GM21825 (cell line): Measurements from ENCODE around the gene BLM.
"Not testable (repeated sequence)": the region's sequence is repeated elsewhere in the genome, so short reads cannot be mapped to it uniquely, and the experiment has no call there.

Source experiments
- ATAC-seq: cut with Tn5 transposase; IDR thresholded peaks from one replicate; pipeline ENCODE4 v1.9.1; 2021; ENCODE audit warnings: mild to moderate bottlenecking, moderate library complexity; ENCODE audit not compliant: unreplicated experiment

BLM gene

GRCh38 chr15:90818251-90819210 is 101.4 kb downstream of the BLM start:
- peak; percentile 66 for ATAC-seq

- no peak for ATAC-seq
Measured at GRCh38 chr15:90819390-90819789, 102.2 kb downstream of the BLM start.

- ATAC-seq: no peak
Measured at GRCh38 chr15:90819850-90820249, 102.7 kb downstream of the BLM start.

GRCh38 chr15:90820481-90820880 is 103.3 kb downstream of the BLM start:
- no peak for ATAC-seq

GRCh38 chr15:90822204-90822955 is 105.2 kb downstream of the BLM start:
- ATAC-seq: no peak

GRCh38 chr15:90823455-90823974 is 106.4 kb downstream of the BLM start:
- no peak for ATAC-seq

- not testable (repeated sequence) for ATAC-seq
Measured at GRCh38 chr15:90825115-90825899, 108.2 kb downstream of the BLM start.

GRCh38 chr15:90826206-90826885 is 109.2 kb downstream of the BLM start:
- ATAC-seq: not testable (repeated sequence)

- ATAC-seq: no peak
Measured at GRCh38 chr15:90826886-90827435, 109.8 kb downstream of the BLM start.

GRCh38 chr15:90828111-90828510 is 111.0 kb downstream of the BLM start:
- no peak for ATAC-seq

- no peak for ATAC-seq
Measured at GRCh38 chr15:90829126-90829525, 112.0 kb downstream of the BLM start.

GRCh38 chr15:90829942-90830440 is 112.8 kb downstream of the BLM start:
- peak; percentile 60 for ATAC-seq

- no peak for ATAC-seq
Measured at GRCh38 chr15:90834626-90835025, 117.5 kb downstream of the BLM start.

GRCh38 chr15:90836296-90836871 is 119.2 kb downstream of the BLM start:
- no peak for ATAC-seq

GRCh38 chr15:90837094-90837493 is 119.9 kb downstream of the BLM start:
- no peak for ATAC-seq

GRCh38 chr15:90838139-90838538 is 121.0 kb downstream of the BLM start:
- ATAC-seq: no peak

- ATAC-seq: no peak
Measured at GRCh38 chr15:90838544-90838943, 121.4 kb downstream of the BLM start.

GRCh38 chr15:90839187-90840071 is 122.3 kb downstream of the BLM start:
- ATAC-seq: peak; percentile 89
